AG04450 (cell line): ENCODE data around the gene COA7. TPM values are rescaled to one million over a fixed set of nuclear protein-coding genes. Genes with fewer than 3 reads are reported as not detected.
"Not testable (repeated sequence)": the region's sequence is repeated elsewhere in the genome, so short reads cannot be mapped to it uniquely, and the experiment has no call there.

Experiments
- CTCF ChIA-PET: fragments of 300-600, 350-600 bp; formaldehyde crosslinking; extraction: SDS; loops from one replicate; lab custom pipeline; 2022; ENCODE audit warnings: antibody characterized with exemption, inconsistent platforms; lab: Charles Lee
- POLR2A ChIA-PET: fragments of 350-600 bp; formaldehyde crosslinking; extraction: SDS; loops from one replicate; lab custom pipeline; 2021; ENCODE audit warnings: antibody characterized with exemption, inconsistent platforms; lab: Yijun Ruan, JAX
- DNase-seq: peaks from one replicate; pipeline ENCODE4 v3.0.0-alpha.2; 2011; ENCODE audit warnings: low read depth, low spot score
- H3K27ac ChIP-seq: one replicate; pipeline ENCODE4 v1.5.1; 2012; ENCODE audit warnings: low read depth, low read length, control low read depth
- H3K27me3 ChIP-seq: one replicate; pipeline ENCODE4 v1.6.0; 2012; ENCODE audit warnings: low read length; ENCODE audit not compliant: control insufficient read depth, insufficient read depth
- H3K4me3 ChIP-seq: 2 replicates; pipeline ENCODE4 v1.5.1; 2011; ENCODE audit warnings: mild to moderate bottlenecking, low read depth, low read length, control low read depth
- H3K9me3 ChIP-seq: 2 replicates; pipeline ENCODE4 v1.5.1; 2012; ENCODE audit warnings: low read length; ENCODE audit not compliant: control insufficient read depth, insufficient read depth
- polyA plus RNA-seq: library from polyadenylated mRNA; depleted of rRNA; stranded (reverse); fragments of >200 nt; gene quantifications from 2 replicates; pipeline ENCODE4 v1.2.3, GENCODE V29; 2011
- TF ChIP-seq, protein P1 (sequence below): IDR thresholded peaks from 2 replicates; pipeline ENCODE4 v1.5.1; 2011; ENCODE audit warnings: low read depth, low read length, control low read depth, inconsistent platforms

The COA7 gene
- polyA plus RNA-seq, 1 experiment: 12.0 TPM

DNA sequence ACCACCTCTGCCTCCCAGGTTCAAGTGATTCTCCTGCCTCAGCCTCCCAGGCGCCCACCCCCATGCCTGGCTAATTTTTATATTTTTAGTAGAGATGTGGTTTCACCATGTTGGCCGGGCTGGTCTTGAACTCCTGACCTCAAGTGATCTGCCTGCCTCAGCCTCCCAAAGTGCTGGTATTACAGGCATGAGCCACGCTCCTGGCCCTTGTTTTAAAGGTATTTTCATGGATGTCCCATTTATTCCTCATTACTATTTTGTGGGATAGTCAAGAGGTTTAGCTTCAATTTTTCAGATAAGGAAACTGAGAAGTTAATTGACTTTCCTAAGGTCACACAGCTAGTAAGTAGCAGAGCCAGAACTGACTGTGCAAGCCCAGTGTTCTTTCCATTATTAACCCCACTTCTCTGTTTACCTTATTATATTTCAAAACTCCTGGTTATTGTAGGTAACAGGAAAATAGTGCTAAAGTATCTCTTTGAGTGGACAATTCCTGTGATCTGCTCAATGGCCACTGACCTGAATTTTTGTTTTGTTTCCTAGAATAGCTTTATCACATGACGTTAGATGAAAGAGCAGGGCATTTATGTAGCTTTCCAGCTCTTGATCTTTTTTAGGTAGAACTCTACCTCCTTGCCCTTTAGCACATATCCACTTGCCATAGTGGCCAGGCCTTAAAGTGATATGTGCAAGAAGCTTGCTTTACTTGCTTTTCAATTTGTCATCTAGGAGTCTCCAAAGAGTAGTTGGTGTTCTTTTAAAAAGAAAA, 41.7 kb upstream of the COA7 start:
- ChIA-PET CTCF (interaction anchor here (0.6 kb wide), 1 partner anchor 8 kb away, joined by 3 read pairs; no protein-coding TSS in a partner anchor), POLR2A (interaction anchor here (0.7 kb wide), 1 partner anchor 316 kb away, joined by 4 read pairs; no protein-coding TSS in a partner anchor)
- no peak overlapping the region for H3K27ac ChIP-seq
- H3K9me3 ChIP-seq: peaks cover 4% of the 10 kb centered on the region; the same call in 1 of the 2 replicates
- no peaks in the 10 kb centered on the region for H3K27me3 ChIP-seq
- H3K4me3 ChIP-seq: no peak overlapping the region
- no peak for DNase-seq
- TF ChIP-seq, protein P1, sequence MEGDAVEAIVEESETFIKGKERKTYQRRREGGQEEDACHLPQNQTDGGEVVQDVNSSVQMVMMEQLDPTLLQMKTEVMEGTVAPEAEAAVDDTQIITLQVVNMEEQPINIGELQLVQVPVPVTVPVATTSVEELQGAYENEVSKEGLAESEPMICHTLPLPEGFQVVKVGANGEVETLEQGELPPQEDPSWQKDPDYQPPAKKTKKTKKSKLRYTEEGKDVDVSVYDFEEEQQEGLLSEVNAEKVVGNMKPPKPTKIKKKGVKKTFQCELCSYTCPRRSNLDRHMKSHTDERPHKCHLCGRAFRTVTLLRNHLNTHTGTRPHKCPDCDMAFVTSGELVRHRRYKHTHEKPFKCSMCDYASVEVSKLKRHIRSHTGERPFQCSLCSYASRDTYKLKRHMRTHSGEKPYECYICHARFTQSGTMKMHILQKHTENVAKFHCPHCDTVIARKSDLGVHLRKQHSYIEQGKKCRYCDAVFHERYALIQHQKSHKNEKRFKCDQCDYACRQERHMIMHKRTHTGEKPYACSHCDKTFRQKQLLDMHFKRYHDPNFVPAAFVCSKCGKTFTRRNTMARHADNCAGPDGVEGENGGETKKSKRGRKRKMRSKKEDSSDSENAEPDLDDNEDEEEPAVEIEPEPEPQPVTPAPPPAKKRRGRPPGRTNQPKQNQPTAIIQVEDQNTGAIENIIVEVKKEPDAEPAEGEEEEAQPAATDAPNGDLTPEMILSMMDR: no peak

- ChIA-PET CTCF (interaction anchor here (1.1 to 1.4 kb wide), 2 partner anchors 9 to 10 kb away, joined by 4 read pairs; no protein-coding TSS in a partner anchor), POLR2A (no interaction called here)
- H3K27ac ChIP-seq: no peak overlapping the region
- no peaks in the 10 kb centered on the region for H3K27me3 ChIP-seq
- no peak for DNase-seq
- H3K4me3 ChIP-seq: no peak overlapping the region
- TF ChIP-seq, protein P1: no peak
- peaks cover 4% of the 10 kb centered on the region; the same call in 1 of the 2 replicates for H3K9me3 ChIP-seq
These were observed 40.7 kb upstream of the COA7 start for GRCh38 chr1:52738893-52739292.

GRCh38 chr1:52738148-52738547, 40.0 kb upstream of the COA7 start:
- ChIA-PET CTCF (interaction anchor here (1.1 to 1.4 kb wide), 2 partner anchors 9 to 10 kb away, joined by 4 read pairs; no protein-coding TSS in a partner anchor), POLR2A (no interaction called here)
- no peak overlapping the region for H3K27ac ChIP-seq
- no peaks in the 10 kb centered on the region for H3K27me3 ChIP-seq
- DNase-seq: no peak
- peaks cover 4% of the 10 kb centered on the region; the same call in 1 of the 2 replicates for H3K9me3 ChIP-seq
- TF ChIP-seq, protein P1: no peak
- H3K4me3 ChIP-seq: no peak overlapping the region

DNA sequence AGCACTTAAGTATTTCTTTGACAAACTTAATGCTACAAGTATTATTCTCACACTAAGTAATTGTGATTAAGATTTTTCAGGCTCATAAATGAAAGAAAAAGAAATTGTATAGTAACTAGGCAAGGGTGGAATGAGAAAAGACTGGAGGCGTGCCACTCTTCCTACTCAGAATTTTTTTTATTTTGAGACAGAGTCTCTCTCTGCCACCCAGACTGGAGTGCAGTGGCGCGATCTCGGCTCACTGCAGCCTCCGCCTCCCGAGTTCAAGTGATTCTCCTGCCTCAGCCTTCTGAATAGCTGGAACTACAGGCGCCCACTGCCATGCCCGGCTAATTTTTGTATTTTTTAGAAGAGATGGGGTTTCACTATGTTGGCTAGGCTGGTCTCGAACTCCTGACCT, 37.2 kb upstream of the COA7 start:
- CTCF ChIA-PET, H3K4me3 ChIP-seq, DNase-seq, H3K27me3 ChIP-seq, POLR2A ChIA-PET, H3K9me3 ChIP-seq, H3K27ac ChIP-seq: not testable (repeated sequence)

DNA sequence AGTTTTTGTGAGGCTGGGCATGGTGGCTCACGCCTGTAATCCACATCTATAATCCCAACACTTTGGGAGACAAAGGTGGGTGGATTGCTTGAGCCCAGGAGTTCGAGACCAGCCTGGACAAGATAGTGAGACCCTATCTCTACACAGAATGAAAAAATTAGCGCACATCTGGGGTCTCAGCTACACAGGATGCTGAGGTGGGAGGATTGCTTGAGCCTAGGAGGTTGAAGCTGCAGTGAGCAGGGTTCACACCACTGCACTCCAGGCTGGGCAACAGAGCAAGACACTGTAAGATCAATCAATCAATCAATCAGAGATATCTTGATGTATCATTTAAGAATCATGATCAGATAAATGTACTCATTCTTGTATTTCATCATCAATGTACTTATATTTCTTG, 35.2 kb upstream of the COA7 start:
- TF ChIP-seq, protein P1: no peak
- no peak overlapping the region for H3K27ac ChIP-seq
- ChIA-PET POLR2A (no interaction called here), CTCF (no interaction called here)
- H3K27me3 ChIP-seq: no peaks in the 10 kb centered on the region
- H3K9me3 ChIP-seq: no peaks in the 10 kb centered on the region
- no peak overlapping the region for H3K4me3 ChIP-seq
- DNase-seq: no peak
